RWPE1 (cell line): ENCODE results near the gene PC.

Experiments
- CTCF ChIA-PET: fragments of 350-600 bp; sonication (Branson Sonifier 250); formaldehyde crosslinking; extraction: SDS; loops from one replicate; lab custom pipeline; 2021; lab: Yijun Ruan, JAX
- POLR2A ChIA-PET: fragments of 400-600 bp; formaldehyde crosslinking; extraction: SDS; loops from one replicate; lab custom pipeline; 2020; ENCODE audit warnings: antibody characterized with exemption; ENCODE audit not compliant: low non-redundant PET; lab: Yijun Ruan, JAX
- DNase-seq: peaks from one replicate; pipeline ENCODE4 v3.0.0; 2012; ENCODE audit warnings: low spot score
- H3K27ac ChIP-seq: fragments of 450-650 bp; 2 replicates; pipeline ENCODE4 v1.5.1; 2017
- TF ChIP-seq, protein P1 (sequence below): fragments of 450-650 bp; conservative IDR thresholded peaks from 2 replicates; pipeline ENCODE4 v1.5.1; 2017; ENCODE audit warnings: low read depth, mild to moderate bottlenecking

PC gene

DNA sequence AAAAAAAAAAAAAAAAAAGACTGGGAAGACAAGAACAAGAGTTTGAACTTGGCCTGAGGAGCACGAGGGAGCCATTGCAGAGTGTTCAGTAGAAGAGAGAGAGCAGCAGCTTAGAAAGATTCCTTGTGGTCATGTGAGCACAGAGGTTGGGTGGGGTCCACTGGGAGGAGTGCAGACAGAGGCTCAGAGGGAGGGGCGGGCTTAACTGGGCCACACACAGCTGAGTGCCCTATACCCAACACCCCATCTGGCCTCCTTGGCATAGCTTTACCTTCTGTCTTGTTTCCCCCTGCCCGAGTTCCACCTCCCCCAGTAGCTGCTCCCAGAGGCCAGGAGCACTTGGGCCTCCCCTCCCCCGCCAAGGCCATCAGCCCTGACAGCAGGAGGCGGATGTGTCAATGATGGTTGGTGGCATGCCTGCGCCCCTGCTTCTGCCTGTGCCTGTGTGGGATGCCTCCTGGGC, 29.0 kb upstream of the PC start:
- POLR2A ChIA-PET, result interaction anchor here (0.7 kb wide), 2 partner anchors 19 to 132 kb away, joined by 3 to 4 read pairs; partner anchors contain the start of gene KDM2A
- DNase-seq, result no peak
- CTCF ChIA-PET, result interaction anchor here (0.6 kb wide), 2 partner anchors 370 to 715 kb away, joined by 6 read pairs; no protein-coding TSS in a partner anchor
- peak overlapping the region; percentile 85 for H3K27ac ChIP-seq
- TF ChIP-seq, protein P1, sequence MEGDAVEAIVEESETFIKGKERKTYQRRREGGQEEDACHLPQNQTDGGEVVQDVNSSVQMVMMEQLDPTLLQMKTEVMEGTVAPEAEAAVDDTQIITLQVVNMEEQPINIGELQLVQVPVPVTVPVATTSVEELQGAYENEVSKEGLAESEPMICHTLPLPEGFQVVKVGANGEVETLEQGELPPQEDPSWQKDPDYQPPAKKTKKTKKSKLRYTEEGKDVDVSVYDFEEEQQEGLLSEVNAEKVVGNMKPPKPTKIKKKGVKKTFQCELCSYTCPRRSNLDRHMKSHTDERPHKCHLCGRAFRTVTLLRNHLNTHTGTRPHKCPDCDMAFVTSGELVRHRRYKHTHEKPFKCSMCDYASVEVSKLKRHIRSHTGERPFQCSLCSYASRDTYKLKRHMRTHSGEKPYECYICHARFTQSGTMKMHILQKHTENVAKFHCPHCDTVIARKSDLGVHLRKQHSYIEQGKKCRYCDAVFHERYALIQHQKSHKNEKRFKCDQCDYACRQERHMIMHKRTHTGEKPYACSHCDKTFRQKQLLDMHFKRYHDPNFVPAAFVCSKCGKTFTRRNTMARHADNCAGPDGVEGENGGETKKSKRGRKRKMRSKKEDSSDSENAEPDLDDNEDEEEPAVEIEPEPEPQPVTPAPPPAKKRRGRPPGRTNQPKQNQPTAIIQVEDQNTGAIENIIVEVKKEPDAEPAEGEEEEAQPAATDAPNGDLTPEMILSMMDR, result no peak

DNA sequence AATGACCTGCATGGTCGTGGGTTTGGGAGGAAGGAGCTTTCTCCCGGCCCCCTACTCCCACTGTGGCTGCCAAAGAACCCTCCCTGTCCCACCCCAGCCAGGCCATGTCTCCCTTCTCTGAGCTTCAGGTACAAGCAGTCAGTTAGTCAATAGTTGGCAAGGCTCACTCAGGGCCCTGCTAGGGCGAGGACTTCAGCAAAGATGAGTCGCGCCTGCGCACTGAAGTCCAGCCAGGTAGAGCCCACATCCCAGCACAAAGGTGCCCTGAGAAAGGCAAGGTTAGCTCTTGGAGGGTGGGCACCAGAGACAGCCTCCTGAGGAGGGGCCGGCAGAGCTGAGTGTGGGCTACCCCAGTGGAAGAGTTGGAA, 28.0 kb upstream of the PC start:
- CTCF ChIA-PET, result interaction anchor here (0.6 to 0.8 kb wide), 3 partner anchors 10 to 312 kb away, joined by 3 read pairs; no protein-coding TSS in a partner anchor
- DNase-seq, result peak; percentile 61
- H3K27ac ChIP-seq, result peak overlapping the region; percentile 85
- POLR2A ChIA-PET, result no interaction called here
- TF ChIP-seq, protein P1, result no peak

DNA sequence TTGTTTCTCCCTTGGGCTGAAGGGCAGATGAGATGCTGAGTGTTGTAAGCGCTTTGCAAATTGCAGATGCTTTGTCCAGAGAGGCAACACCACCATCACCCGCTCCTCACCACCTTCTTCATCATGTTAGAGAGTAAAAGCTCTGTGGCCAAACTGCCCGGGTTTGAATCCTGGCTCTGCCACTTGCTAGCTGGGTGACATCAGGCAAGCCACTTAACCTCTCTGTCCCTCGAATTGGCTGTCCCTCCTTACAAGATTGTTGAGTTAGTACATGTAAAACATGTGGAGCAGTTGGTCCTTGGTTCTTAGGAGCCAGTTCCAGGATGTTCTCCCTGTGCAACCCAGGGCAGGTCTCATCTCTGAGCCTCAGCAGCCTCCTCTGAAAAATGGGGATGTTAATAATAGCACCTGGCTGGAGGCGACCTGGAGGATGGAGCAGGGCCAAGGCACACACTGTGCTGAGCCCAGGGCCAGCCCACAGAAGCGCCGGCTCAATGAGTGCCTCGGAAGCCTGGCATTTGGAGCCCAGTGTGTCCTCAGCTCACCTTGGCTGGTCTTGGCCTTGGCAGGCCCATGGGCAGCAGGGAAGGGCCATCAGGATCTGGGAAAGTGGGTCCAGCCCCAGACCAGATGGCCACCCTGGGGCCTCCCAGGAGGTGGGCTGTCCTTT, 27.5 kb upstream of the PC start:
- TF ChIP-seq, protein P1, result no peak
- H3K27ac ChIP-seq, result peak overlapping the region; percentile 85
- ChIA-PET POLR2A (no interaction called here), CTCF (interaction anchor here (0.6 to 0.8 kb wide), 3 partner anchors 9 to 312 kb away, joined by 3 read pairs; no protein-coding TSS in a partner anchor)
- no peak for DNase-seq

DNA sequence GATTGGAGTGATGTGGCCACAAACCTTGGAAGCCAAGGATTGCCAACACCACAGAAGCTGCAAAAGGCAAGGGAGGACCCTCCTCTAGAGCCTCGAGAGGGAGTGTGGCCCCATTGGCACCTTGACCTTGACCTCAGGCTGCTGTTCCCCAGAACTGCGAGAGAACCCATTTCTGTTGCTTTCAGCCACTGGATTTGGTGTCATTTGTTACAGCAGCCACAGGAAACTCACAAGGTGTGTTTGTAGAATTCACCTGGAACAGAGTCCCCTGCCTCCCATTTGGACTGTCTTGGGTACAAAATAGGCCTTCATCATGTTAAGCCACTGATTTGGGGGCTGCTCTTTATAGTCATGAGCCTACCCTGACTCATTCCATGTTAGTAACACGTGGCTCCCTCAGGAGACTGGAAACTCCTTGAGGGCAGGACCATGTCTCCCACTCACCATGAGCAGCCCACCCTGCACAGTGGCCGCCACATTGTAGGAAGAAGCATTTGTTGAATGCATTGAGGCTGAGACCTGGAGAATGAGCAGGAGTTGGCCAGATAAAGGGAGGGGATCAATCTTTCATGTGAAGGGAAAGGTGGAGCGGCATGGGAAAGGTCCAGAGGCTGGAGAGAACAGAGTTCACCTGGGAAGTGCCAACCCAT, 25.2 kb upstream of the PC start:
- ChIA-PET POLR2A (no interaction called here), CTCF (no interaction called here)
- TF ChIP-seq, protein P1, result no peak
- no peak for DNase-seq
- peak overlapping the region; percentile 85 for H3K27ac ChIP-seq

DNA sequence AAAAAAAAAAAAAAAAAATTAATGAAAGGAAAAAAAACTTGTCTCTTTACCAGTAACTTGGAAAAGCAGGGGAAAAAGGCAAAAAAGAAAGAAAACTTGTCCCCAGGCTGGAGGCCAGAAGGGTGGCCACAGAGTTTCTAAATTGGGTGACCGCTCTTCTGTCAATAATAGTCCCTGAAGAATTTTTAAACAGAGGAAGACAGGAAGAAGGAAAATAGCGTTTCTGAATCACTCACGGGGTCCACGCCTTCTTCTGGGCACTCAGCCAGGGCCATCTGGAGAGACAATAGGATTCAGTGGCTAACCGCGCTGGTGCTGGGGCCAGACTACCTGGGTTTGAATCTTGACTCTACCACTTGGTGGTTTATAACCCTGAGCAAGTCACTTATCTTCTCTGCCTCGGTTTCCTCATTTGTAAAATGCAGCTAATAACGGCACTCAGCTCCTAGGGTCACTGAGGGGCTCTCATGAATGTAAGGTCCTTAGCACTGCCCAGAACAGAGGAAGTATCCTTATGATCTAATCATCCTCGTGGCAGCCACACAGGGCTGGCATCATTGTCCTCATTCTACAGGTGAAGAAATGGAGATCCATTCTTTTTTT, 23.9 kb upstream of the PC start:
- ChIA-PET POLR2A (no interaction called here), CTCF (no interaction called here)
- DNase-seq, result peak; percentile 67
- peak overlapping the region; percentile 85 for H3K27ac ChIP-seq
- TF ChIP-seq, protein P1, result no peak

DNA sequence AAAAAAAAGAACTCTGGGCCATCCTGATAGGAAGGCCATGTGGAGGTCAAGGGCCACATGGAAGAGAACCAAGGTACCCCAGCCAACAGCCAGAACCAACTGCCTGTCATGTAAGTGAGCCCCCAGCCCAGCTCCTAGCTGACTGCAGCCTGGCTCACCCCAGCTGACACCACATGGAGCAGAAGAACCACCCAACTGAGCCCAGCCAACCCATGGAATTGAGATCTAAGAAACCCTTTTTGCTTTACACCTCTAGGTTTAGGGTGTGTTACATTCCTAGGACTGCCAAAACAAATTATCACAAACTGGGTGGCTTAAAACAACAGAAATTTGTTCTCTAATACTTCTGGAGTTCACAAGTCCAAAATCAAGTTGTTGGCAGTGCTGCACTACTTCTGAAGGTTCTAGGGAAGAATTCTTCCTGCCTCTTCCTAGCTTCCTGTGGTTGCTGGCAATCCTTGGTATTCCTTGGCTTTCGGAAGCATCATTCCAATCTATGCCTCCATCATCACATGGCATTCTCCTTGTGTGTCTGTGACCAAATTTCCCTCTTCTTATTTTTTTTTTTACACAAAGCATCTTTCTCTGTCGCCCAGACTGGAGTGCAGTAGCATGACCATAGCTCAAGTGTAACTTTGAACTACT, 21.3 kb upstream of the PC start:
- ChIA-PET POLR2A (no interaction called here), CTCF (interaction anchor here (0.6 kb wide), 2 partner anchors 123 to 141 kb away, joined by 3 to 5 read pairs; no protein-coding TSS in a partner anchor)
- no peak for DNase-seq
- TF ChIP-seq, protein P1, result no peak
- H3K27ac ChIP-seq, result peak overlapping the region; percentile 85
